Natural killer cell treated with Interleukin-12 subunit alpha and Interleukin-12 subunit beta and Interleukin-15 and Interleukin-18, amount 100 ng/mL, for 72 hours (primary cell): ENCODE results near the gene MCOLN2. TPM values are rescaled to one million over a fixed set of nuclear protein-coding genes. Genes with fewer than 3 reads are reported as not detected.
"Not testable (repeated sequence)": the region's sequence is repeated elsewhere in the genome, so short reads cannot be mapped to it uniquely, and the experiment has no call there.

Experiments
- ATAC-seq, 2 donors: fragments of 150-1000 bp; cut with Tn5 transposase in 1 of 2; sonication (Bioruptor Pico), chemical (Tn5 transposase) in 1 of 2; 2 replicates each; pipeline ENCODE4 v1.10.0; 2021
- DNase-seq: peaks from one replicate; pipeline ENCODE4 v3.0.0; 2022; ENCODE audit warnings: low spot score
- H3K27ac Mint-ChIP-seq, 2 donors: 1 replicate in 1 of 2; 2 replicates in 1 of 2; pipeline ENCODE4 v1.8.0; 2022; ENCODE audit warnings: mixed read lengths in 2 of 2, mild to moderate bottlenecking in 1 of 2, moderate library complexity in 1 of 2
- H3K27me3 Mint-ChIP-seq, 2 donors: 1 replicate in 1 of 2; 2 replicates in 1 of 2; pipeline ENCODE4 v1.8.0; 2022; ENCODE audit warnings: mixed read lengths in 2 of 2
- H3K36me3 Mint-ChIP-seq: one replicate; pipeline ENCODE4 v1.8.0; 2022; ENCODE audit warnings: mixed read lengths
- H3K4me1 Mint-ChIP-seq, 2 donors: 1 replicate in 1 of 2; 2 replicates in 1 of 2; pipeline ENCODE4 v1.8.0; 2022; ENCODE audit warnings: low read depth in 2 of 2, mixed read lengths in 2 of 2, mild to moderate bottlenecking in 1 of 2
- H3K4me3 Mint-ChIP-seq: one replicate; pipeline ENCODE4 v1.8.0; 2022; ENCODE audit warnings: mixed read lengths
- H3K9me3 Mint-ChIP-seq: 2 replicates; pipeline ENCODE4 v1.8.0; 2022; ENCODE audit warnings: mixed read lengths
- total RNA-seq, 2 donors: library from RNA; stranded (reverse); gene quantifications; one replicate each; pipeline ENCODE4 v1.2.3, GENCODE V29; 2022

MCOLN2 gene
- total RNA-seq, 2 donors from 2014 or later: 35.5 to 117 TPM

DNA sequence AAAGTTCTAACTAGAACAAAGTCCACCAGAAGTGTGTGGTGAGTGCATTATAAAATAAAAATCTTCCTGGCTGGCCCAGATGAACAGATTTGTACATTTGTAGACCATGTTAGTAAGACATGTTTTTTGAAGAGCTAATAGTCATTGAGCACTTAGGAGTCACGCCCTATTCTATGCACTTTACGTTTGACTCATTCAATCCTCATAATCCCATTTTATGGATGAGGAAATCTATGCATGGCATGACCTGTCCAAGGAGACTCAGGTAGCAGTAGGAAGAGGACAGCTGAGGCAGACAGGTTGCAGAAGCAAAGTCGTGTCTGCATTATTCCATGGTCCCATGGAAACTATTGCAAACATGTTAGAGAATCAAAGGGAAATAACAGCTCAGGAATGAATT is 73.6 kb downstream of the MCOLN2 start:
- DNase-seq: no peak
- H3K36me3 Mint-ChIP-seq: peaks cover 5% of the 10 kb centered on the region
- no peaks in the 10 kb centered on the region for H3K9me3 Mint-ChIP-seq
- H3K4me3 Mint-ChIP-seq: no peak overlapping the region
- no peak for ATAC-seq
- no peaks in the 10 kb centered on the region for H3K4me1 Mint-ChIP-seq
- no peak overlapping the region for H3K27ac Mint-ChIP-seq
- H3K27me3 Mint-ChIP-seq: peaks cover 5 to 10% of the 10 kb centered on the region in 2 donors

DNA sequence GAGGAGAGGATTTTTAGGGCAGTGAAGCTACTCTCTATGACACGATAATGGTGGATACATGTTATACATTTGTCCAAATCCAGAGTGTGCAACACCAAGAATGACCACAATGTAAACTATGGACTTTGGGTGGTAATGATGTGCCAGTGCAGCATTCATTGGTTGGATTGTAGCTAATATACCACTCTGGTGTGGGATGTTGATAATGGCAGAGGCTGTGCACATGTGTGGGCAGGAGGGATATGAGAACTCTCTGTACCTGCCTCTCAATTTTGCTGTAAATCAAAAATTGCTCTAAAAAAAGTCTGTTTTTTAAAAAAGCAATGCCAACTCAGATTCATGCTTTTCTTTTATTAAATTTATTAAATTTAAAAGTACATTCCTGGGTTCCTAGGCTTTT is 76.8 kb downstream of the MCOLN2 start:
- H3K27me3 Mint-ChIP-seq: peaks cover 9 to 11% of the 10 kb centered on the region in 2 donors
- H3K4me1 Mint-ChIP-seq: no peaks in the 10 kb centered on the region
- no peak for DNase-seq
- H3K9me3 Mint-ChIP-seq: no peaks in the 10 kb centered on the region
- H3K4me3 Mint-ChIP-seq: no peak overlapping the region
- no peak for ATAC-seq
- no peaks in the 10 kb centered on the region for H3K36me3 Mint-ChIP-seq
- H3K27ac Mint-ChIP-seq: no peak overlapping the region

DNA sequence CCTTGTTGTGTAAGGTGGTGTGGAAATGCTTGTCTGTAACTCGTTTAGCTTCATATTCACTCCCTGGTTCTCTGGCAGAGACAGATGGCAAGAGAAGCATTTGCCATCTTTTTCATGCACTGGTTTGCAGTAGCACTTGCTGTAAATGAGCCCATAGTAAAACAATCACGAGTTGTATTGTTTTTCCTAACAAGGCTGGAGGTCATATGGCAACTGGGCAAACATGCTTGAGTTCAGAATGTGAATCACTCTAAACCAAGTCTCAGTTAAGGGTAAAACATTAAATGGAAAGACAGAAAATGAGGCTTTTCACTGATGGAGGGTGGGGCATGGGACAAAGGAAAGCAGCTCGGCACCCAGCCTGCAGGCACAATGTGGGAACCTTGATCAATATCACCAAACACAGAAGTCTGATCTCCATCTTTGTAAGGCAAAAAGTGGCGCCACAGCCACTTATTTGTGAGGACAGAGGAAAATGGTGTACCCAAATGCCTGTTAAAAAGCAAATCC is 77.4 kb downstream of the MCOLN2 start:
- Mint-ChIP-seq H3K27me3 (peaks cover 9 to 11% of the 10 kb centered on the region in 2 donors), H3K4me3 (no peak overlapping the region), H3K27ac (no peak overlapping the region), H3K4me1 (no peaks in the 10 kb centered on the region), H3K36me3 (no peaks in the 10 kb centered on the region), H3K9me3 (no peaks in the 10 kb centered on the region)
- no peak for ATAC-seq
- no peak for DNase-seq

DNA sequence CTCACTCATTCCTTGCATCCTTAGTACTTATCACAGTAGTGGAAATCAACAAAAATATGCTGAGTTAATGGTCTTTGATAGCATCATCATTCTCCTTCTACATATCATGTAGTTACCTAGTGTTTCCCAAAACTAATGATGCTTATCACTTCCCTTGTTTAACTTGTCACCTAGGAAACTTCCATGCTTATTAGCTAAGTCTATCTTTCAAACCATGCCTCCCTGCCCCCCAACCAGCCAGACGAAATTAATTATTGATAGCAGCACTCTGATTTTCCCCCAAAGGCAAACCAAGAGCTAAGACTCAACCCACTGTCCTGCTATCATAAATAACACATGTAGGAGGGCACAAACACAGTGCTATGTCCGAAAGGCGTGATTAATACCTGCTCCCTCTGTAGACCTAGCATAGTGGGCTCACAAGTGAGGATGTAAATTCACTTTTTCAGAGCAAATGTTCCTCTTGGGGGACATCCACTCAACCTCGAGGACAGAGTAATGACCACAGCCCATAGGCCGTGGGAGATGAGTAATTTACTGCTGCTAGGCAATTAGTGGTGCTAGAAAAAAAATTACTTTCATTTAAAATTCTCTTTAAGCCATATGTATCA is 78.1 kb downstream of the MCOLN2 start:
- Mint-ChIP-seq H3K27ac (no peak overlapping the region), H3K4me1 (no peaks in the 10 kb centered on the region), H3K27me3 (peaks cover 9 to 11% of the 10 kb centered on the region in 2 donors), H3K4me3 (no peak overlapping the region), H3K9me3 (no peaks in the 10 kb centered on the region), H3K36me3 (no peaks in the 10 kb centered on the region)
- no peak for DNase-seq
- ATAC-seq: no peak

DNA sequence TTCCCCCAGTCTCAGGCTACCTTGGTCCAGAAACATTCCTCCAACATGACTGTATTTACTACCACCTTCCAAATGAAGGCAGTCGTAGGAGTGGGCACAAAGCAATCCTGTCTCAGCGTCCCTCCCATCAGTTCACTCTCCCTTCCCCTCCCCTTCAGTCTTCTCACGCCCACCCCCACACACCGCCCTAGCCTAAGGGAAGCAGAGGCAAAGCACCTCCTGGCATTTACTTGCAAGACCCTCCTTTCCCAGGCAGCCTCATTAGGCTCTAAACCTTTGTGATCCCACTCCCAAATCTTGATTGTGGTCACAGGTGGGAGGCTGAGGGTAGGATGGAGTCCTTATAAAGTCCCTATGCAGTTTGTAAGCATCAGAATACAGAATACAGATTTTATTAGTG is 80.0 kb downstream of the MCOLN2 start:
- H3K9me3 Mint-ChIP-seq: no peaks in the 10 kb centered on the region

DNA sequence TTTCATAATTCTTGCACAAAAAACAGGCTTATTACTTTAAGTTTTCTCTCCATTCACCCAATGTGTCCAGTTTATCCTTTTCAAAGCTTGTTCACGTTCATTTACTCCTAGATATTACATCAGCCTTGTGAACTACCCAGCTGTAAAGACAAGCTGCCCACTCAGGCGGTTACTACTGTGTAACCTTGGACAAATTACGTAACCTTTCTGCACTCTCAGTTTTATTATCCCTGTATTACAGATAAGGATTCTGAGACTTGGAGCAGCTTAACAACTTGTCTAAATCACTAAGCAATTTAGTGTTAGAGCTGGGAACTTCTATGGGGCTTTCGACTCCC is 83.4 kb downstream of the MCOLN2 start:
- DNase-seq (no peak), ATAC-seq (no peak)
- no peaks in the 10 kb centered on the region for H3K4me1 Mint-ChIP-seq
- peaks cover 15 to 26% of the 10 kb centered on the region in 2 donors for H3K27me3 Mint-ChIP-seq
- no peak overlapping the region for H3K27ac Mint-ChIP-seq
- H3K9me3 Mint-ChIP-seq: no peaks in the 10 kb centered on the region
- H3K36me3 Mint-ChIP-seq: no peaks in the 10 kb centered on the region
- no peak overlapping the region for H3K4me3 Mint-ChIP-seq

More for the DNA sequence above, 80.0 kb downstream of the MCOLN2 start:
- DNase-seq: no peak
- Mint-ChIP-seq H3K36me3 (no peaks in the 10 kb centered on the region), H3K27ac (no peak overlapping the region), H3K4me3 (no peak overlapping the region), H3K27me3 (peaks cover 9 to 11% of the 10 kb centered on the region in 2 donors), H3K4me1 (no peaks in the 10 kb centered on the region)
- ATAC-seq: no peak

DNA sequence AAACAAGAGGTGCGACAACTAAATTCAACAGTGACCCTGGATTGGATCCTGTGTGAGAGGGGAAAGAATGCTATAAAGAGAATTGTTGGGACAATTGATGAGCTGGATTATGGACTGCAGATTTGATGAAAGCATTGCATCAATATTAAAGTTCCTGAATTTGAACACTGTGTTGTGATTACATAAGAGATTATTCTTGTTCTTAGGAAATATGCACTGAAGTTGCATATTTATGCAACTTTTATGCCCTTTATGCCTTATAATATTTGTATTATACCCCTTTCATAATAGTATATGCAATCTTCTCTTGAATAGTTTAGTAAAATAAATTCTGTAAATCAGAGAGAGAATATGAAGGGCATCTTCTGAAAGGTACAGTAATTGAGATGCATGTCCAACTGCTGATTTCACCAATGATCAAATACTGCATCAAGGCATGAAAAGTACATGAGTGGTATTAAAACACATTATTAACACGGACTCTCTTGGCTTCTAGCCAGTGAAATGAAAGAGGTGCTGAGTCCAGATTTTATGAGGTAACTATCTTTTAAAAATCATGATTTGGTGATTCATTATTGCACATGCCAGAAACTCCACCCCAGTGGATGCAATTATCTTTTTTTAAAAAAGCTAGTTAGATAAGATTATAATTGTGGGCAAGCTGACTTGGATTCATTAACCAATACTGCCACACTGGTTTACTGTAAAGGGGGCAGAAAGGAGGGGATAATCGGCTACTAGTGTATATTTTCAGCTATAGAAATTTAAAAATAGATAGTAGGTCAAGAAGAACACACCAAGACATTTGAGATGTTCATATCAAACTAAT is 84.0 kb downstream of the MCOLN2 start:
- Mint-ChIP-seq H3K4me1 (no peaks in the 10 kb centered on the region), H3K9me3 (no peaks in the 10 kb centered on the region), H3K4me3 (no peak overlapping the region), H3K36me3 (no peaks in the 10 kb centered on the region), H3K27me3 (peaks cover 12 to 23% of the 10 kb centered on the region in 2 donors), H3K27ac (no peak overlapping the region)
- no peak for ATAC-seq
- DNase-seq: no peak

DNA sequence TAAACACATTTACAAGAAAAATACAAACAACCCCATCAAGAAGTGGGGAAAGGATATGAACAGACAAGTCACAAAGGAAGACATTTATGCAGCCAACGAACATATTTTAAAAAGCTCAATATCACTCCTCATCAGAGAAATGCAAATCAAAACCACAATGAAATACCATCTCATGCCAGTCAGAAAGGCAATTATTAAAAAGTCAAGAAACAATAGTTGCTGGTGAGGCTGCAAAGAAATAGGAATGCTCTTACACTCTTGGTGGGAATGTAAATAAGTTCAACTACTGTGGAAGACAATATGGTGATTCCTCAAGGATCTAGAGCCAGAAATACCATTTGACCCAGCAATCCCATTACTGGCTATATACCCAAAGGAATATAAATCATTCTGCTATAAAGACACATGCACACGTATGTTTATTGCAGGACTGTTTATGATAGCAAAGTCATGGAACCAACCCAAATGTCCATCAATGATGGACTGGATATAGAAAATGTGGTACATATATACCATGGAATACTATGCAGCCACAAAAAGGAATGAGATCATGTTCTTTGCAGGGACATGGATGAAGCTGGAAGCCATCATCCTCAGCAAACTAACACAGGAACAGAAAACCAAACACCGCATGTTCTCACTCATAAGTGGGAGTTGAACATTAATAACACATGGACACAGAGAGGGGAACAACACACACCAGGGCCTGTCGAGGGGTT is 88.0 kb downstream of the MCOLN2 start:
- H3K4me3 Mint-ChIP-seq, ATAC-seq, DNase-seq, H3K4me1 Mint-ChIP-seq, H3K9me3 Mint-ChIP-seq, H3K27ac Mint-ChIP-seq, H3K36me3 Mint-ChIP-seq: not testable (repeated sequence)
- H3K27me3 Mint-ChIP-seq: peaks cover 20 to 40% of the 10 kb centered on the region in 2 donors

DNA sequence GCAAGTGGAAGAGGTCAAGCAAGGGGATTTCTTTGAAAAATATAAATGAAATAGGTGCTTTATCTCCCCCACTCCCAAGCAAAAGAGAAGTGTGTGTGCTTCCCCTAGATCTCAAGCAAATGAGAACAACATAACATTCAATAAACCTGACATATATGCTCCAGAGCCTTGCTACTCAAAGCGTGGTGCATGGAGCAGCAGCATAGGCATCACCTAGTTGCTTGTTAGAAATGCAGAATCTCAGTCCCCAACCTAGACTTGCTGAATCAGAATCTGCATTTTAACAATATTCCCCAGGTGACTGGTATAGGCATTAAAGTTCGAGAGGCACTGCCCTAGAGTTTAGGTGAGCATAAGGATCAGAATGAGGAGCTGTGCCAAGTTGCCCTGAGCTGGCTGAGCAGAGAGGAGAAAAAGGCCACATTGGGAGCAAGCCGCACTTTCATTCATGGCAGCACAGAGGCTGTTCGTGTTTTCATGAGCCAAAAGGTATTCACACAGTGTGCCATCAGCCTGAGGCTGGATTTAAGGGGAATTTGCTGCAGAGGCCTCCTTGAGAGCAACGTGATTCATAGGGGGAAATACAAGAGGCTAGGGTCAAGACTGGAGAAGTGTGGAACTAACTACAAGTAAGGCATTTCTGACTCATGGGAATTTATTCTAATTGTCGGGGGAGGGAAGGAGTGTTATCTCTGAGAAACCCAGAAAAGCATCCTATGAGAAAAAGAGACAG is 89.7 kb downstream of the MCOLN2 start:
- no peaks in the 10 kb centered on the region for H3K9me3 Mint-ChIP-seq
- ATAC-seq: no peak
- H3K27ac Mint-ChIP-seq: no peak overlapping the region
- H3K27me3 Mint-ChIP-seq: peaks cover 20 to 42% of the 10 kb centered on the region in 2 donors
- no peaks in the 10 kb centered on the region for H3K4me1 Mint-ChIP-seq
- H3K36me3 Mint-ChIP-seq: peaks cover 7% of the 10 kb centered on the region
- no peak for DNase-seq
- no peak overlapping the region for H3K4me3 Mint-ChIP-seq

DNA sequence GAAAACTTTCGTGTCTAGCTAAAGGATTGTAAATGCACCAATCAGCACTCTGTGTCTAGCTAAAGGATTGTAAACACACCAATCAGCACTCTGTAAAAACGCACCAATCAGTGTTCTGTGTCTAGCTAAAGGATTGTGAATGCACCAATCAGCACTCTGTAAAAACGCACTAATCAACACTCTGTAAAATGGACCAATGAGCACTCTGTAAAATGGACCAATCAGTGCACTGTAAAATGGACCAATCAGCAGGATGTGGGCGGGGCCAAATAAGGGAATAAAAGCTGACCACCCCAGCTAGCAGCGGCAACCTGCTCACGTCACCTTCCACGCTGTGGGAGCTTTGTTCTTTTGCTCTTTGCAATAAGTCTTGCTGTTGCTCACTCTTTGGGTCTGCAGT is 94.2 kb downstream of the MCOLN2 start:
- H3K36me3 Mint-ChIP-seq: peaks cover 11% of the 10 kb centered on the region
- H3K9me3 Mint-ChIP-seq, H3K4me1 Mint-ChIP-seq, DNase-seq, H3K27ac Mint-ChIP-seq, H3K4me3 Mint-ChIP-seq, ATAC-seq: not testable (repeated sequence)
- peaks cover 8 to 22% of the 10 kb centered on the region in 2 donors for H3K27me3 Mint-ChIP-seq

DNA sequence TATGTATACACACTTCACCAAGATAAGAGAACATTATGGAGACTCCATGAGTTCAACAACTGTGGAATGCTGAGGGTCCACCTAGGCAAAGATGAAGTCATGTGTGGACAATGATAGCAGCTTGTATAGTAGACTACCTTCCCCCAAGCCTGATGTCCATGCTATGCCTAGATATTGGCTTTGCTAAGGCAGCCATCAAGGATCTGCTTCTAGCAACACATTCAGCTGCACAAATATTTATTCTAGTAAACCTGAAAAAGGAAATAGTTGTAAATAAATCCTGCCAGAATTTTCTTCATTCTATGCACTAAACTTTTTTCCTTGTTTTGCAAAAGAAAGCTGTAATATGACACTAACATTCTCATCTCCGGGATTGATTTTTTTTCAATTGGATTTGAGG is 96.9 kb downstream of the MCOLN2 start:
- Mint-ChIP-seq H3K27me3 (peaks cover 7 to 18% of the 10 kb centered on the region in 2 donors), H3K4me3 (no peak overlapping the region)

DNA sequence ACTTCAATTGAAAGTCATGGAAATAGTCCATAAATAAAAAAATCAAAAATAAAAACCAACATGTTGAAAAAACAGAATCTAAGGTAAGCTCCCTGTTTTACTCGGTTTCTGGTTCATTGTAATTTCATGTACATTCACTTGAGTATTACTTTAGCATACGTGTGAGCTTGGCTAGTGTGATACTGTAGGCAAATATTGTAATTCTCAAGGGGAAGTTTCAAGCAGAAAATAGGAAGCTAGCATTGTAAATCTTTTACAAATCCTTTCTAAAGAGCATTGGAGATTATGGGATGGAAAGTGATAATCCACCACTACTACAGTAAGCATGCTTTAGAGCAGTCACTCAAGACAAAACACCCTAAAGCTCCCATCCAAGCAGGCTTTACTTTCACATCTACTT is 100.6 kb downstream of the MCOLN2 start:
- no peak overlapping the region for H3K4me3 Mint-ChIP-seq
- H3K36me3 Mint-ChIP-seq: no peaks in the 10 kb centered on the region
- no peak overlapping the region for H3K27ac Mint-ChIP-seq
- ATAC-seq: no peak
- peaks cover 0 to 2% of the 10 kb centered on the region in 2 donors for H3K4me1 Mint-ChIP-seq
- no peak for DNase-seq
- H3K9me3 Mint-ChIP-seq: no peaks in the 10 kb centered on the region
- H3K27me3 Mint-ChIP-seq: peaks cover 26 to 33% of the 10 kb centered on the region in 2 donors

More for the DNA sequence above, 96.9 kb downstream of the MCOLN2 start:
- Mint-ChIP-seq H3K4me1 (no peaks in the 10 kb centered on the region), H3K27ac (no peak overlapping the region), H3K36me3 (peaks cover 7% of the 10 kb centered on the region), H3K9me3 (no peaks in the 10 kb centered on the region)
- ATAC-seq: no peak
- no peak for DNase-seq
